ENCODE measurements around the gene NBL1. TPM values are rescaled to one million over a fixed set of nuclear protein-coding genes. Genes with fewer than 3 reads are reported as not detected.

The NBL1 gene
- polyA plus RNA-seq, 3 donors = 0.07 TPM; not detected in 2

DNA sequence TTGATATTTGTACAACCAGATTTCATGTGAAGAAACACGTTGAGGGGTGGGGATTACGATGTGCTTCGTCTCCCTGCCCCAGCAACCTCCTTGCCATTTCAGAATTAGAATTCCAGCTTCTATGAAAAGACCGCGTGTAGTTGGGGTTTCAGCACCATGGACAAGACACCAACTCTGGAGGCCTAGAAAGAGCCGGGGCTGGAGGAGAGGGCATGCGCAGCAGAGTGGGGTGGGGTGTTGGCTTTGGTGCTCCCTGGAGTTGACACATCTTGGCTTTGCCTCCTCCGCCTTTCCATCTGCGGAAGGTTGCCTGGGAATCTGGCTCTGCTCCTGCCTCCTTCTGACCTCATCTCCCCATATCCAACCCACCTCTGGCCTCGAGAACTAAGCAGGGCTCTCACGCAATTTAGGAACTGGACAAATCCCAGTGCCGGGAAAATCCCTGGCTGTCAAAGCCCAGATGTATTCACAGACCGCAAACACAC is 32.4 kb downstream of the NBL1 start:
- peaks cover 2% of the 10 kb centered on the region for H3K4me1 Mint-ChIP-seq
- WGBS (ENCODE audit: insufficient coverage) = 40% methylated on average over 8 of the region's 13 CpGs
- no peak overlapping the region for H2AFZ ChIP-seq (ENCODE audit: insufficient read depth, low read depth, low read length, poor library complexity, severe bottlenecking)
- no peak overlapping the region for H3K9ac ChIP-seq (ENCODE audit: insufficient read depth, low read length, poor library complexity, severe bottlenecking)
- H3K4me2 ChIP-seq (replicated peaks; ENCODE audit: extremely low read depth, low read length, poor library complexity, severe bottlenecking) = no peak overlapping the region
- peaks cover 0 to 6% of the 10 kb centered on the region in 2 donors for H3K27me3 ChIP-seq (ENCODE audit: control insufficient read depth in 2 of 2, insufficient read depth in 2 of 2, low read length in 2 of 2)
- H3K27me3 Mint-ChIP-seq (ENCODE audit: low read depth in 3 of 3) = peaks cover 6 to 10% (median 7%) of the 10 kb centered on the region in 3 donors
- peaks cover 0 to 3% (median 0%) of the 10 kb centered on the region in 7 donors for H3K9me3 Mint-ChIP-seq
- intact Hi-C loops (cut with micrococcal nuclease) = no loop called here
- no peak overlapping the region for H3K4me3 ChIP-seq (replicated peaks in 1 of 3; ENCODE audit: low read depth in 2 of 3, low read length in 3 of 3)
- H3K4me3 Mint-ChIP-seq = no peak overlapping the region
- no peaks in the 10 kb centered on the region for H4K20me1 ChIP-seq (ENCODE audit: insufficient read depth, low read length)
- H3K27ac Mint-ChIP-seq = peak overlapping the region in 1 of 7 donors; percentile 7
- no peaks in the 10 kb centered on the region for H3K36me3 ChIP-seq (replicated peaks in 1 of 2; ENCODE audit: control insufficient read depth in 1 of 2, insufficient read depth in 2 of 2, low read length in 2 of 2)
- H3K9me3 ChIP-seq (replicated peaks in 1 of 2; ENCODE audit: control insufficient read depth in 1 of 2, insufficient read depth in 1 of 2, low read length in 2 of 2) = no peaks in the 10 kb centered on the region
- no peaks in the 10 kb centered on the region for H3K4me1 ChIP-seq (ENCODE audit: control insufficient read depth in 1 of 2, insufficient read depth in 2 of 2, low read length in 2 of 2)
- no peak overlapping the region for H3K27ac ChIP-seq (ENCODE audit: low read depth in 1 of 2, low read length in 2 of 2)
- no peak for DNase-seq
- H3K79me2 ChIP-seq (ENCODE audit: insufficient read depth, low read length) = no peaks in the 10 kb centered on the region
- TF ChIP-seq, protein P1, sequence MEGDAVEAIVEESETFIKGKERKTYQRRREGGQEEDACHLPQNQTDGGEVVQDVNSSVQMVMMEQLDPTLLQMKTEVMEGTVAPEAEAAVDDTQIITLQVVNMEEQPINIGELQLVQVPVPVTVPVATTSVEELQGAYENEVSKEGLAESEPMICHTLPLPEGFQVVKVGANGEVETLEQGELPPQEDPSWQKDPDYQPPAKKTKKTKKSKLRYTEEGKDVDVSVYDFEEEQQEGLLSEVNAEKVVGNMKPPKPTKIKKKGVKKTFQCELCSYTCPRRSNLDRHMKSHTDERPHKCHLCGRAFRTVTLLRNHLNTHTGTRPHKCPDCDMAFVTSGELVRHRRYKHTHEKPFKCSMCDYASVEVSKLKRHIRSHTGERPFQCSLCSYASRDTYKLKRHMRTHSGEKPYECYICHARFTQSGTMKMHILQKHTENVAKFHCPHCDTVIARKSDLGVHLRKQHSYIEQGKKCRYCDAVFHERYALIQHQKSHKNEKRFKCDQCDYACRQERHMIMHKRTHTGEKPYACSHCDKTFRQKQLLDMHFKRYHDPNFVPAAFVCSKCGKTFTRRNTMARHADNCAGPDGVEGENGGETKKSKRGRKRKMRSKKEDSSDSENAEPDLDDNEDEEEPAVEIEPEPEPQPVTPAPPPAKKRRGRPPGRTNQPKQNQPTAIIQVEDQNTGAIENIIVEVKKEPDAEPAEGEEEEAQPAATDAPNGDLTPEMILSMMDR (IDR thresholded peaks at IDR 0.05) = no peak
- H3K36me3 Mint-ChIP-seq = no peaks in the 10 kb centered on the region

DNA sequence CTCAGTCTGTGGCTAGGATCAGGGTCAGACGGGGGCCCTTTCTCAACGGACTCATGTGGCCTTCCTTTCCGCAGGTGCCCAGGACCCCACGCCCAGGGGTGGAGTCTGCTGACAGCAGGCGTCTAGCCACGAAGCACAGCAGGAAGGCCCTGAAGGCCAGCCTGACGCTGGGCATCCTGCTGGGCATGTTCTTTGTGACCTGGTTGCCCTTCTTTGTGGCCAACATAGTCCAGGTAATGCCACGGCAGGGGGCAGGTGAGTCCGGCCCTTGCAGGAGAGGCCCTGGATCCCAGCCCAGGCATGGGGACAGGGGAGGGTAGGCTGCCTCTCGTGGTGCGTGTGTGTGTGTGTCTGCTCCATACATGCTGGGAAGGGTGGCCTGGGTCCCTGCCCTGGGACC is 34.4 kb downstream of the NBL1 start:
- TF ChIP-seq, protein P1 (IDR thresholded peaks at IDR 0.05) = no peak
- Histone ChIP-seq H3K9ac (ENCODE audit: insufficient read depth, low read length, poor library complexity, severe bottlenecking) (no peak overlapping the region), H3K27ac (ENCODE audit: low read depth in 1 of 2, low read length in 2 of 2) (no peak overlapping the region), H3K4me2 (replicated peaks; ENCODE audit: extremely low read depth, low read length, poor library complexity, severe bottlenecking) (no peak overlapping the region), H3K36me3 (replicated peaks in 1 of 2; ENCODE audit: control insufficient read depth in 1 of 2, insufficient read depth in 2 of 2, low read length in 2 of 2) (peaks cover 2 to 12% of the 10 kb centered on the region in 2 donors), H3K4me3 (replicated peaks in 1 of 3; ENCODE audit: low read depth in 2 of 3, low read length in 3 of 3) (no peak overlapping the region), H4K20me1 (ENCODE audit: insufficient read depth, low read length) (no peaks in the 10 kb centered on the region), H3K27me3 (ENCODE audit: control insufficient read depth in 2 of 2, insufficient read depth in 2 of 2, low read length in 2 of 2) (no peaks in the 10 kb centered on the region), H3K9me3 (replicated peaks in 1 of 2; ENCODE audit: control insufficient read depth in 1 of 2, insufficient read depth in 1 of 2, low read length in 2 of 2) (no peaks in the 10 kb centered on the region), H3K4me1 (ENCODE audit: control insufficient read depth in 1 of 2, insufficient read depth in 2 of 2, low read length in 2 of 2) (no peaks in the 10 kb centered on the region), H2AFZ (ENCODE audit: insufficient read depth, low read depth, low read length, poor library complexity, severe bottlenecking) (no peak overlapping the region), H3K79me2 (ENCODE audit: insufficient read depth, low read length) (no peaks in the 10 kb centered on the region)
- H3K27me3 Mint-ChIP-seq (ENCODE audit: low read depth in 3 of 3) = peaks cover 1 to 8% (median 4%) of the 10 kb centered on the region in 3 donors
- no peak for DNase-seq
- no peak overlapping the region for H3K4me3 Mint-ChIP-seq
- no peaks in the 10 kb centered on the region for H3K9me3 Mint-ChIP-seq
- no peaks in the 10 kb centered on the region for H3K4me1 Mint-ChIP-seq
- no peak overlapping the region for H3K27ac Mint-ChIP-seq
- H3K36me3 Mint-ChIP-seq = peaks cover 6% of the 10 kb centered on the region in 2 donors
- 81% methylated on average over 10 of the region's 11 CpGs for WGBS (ENCODE audit: insufficient coverage)
- intact Hi-C loops (cut with micrococcal nuclease) = no loop called here
